Putamen (tissue), 1 donor: Measurements from ENCODE around the gene LRRTM2.
"Not testable (repeated sequence)": the region's sequence is repeated elsewhere in the genome, so short reads cannot be mapped to it uniquely, and the experiment has no call there.

ENCODE experiments used
- DNase-seq: peaks from one replicate; pipeline ENCODE4 v3.0.0-alpha.2; 2016; ENCODE audit warnings: low spot score

Gene LRRTM2, protein sequence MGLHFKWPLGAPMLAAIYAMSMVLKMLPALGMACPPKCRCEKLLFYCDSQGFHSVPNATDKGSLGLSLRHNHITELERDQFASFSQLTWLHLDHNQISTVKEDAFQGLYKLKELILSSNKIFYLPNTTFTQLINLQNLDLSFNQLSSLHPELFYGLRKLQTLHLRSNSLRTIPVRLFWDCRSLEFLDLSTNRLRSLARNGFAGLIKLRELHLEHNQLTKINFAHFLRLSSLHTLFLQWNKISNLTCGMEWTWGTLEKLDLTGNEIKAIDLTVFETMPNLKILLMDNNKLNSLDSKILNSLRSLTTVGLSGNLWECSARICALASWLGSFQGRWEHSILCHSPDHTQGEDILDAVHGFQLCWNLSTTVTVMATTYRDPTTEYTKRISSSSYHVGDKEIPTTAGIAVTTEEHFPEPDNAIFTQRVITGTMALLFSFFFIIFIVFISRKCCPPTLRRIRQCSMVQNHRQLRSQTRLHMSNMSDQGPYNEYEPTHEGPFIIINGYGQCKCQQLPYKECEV

GRCh38 chr5:138874771-138875551 lies at the start of gene LRRTM2:
TSS of gene LRRTM2 (minus strand) at chr5:138875335. CDS start at chr5:138874911, 424 bp downstream.
- DNase-seq: peak; percentile 87

GRCh38 chr5:138922494-138922893 lies 47.4 kb upstream of the LRRTM2 start:
- no peak for DNase-seq

DNA sequence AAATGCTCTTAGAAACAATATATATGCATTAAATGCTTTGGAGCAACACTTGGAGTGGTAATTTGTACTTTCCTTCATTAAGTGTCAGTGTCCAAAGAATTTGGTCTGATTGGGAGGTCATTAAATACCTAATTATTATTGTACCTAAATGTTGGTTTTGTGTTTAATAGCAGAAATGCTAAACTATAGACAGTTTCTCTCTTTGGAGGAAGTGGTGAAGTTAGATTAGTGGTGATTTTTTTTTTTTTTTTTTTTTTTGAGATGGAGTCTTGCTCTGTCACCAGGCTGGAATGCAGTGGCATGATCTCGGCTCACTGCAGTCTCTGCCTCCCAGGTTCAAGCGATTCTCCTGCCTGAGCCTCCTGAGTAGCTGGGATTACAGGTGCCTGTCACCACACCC lies 46.2 kb upstream of the LRRTM2 start:
- DNase-seq: not testable (repeated sequence)

- DNase-seq: no peak
These were observed 45.0 kb upstream of the LRRTM2 start for GRCh38 chr5:138920181-138920580.

- DNase-seq: no peak
These were observed 43.6 kb upstream of the LRRTM2 start for GRCh38 chr5:138918686-138919085.

GRCh38 chr5:138914338-138914737 lies 39.2 kb upstream of the LRRTM2 start:
- DNase-seq: no peak

GRCh38 chr5:138913773-138914172 lies 38.6 kb upstream of the LRRTM2 start:
- no peak for DNase-seq

- no peak for DNase-seq
These were observed 37.0 kb upstream of the LRRTM2 start for GRCh38 chr5:138912093-138912492.

GRCh38 chr5:138911441-138911840 lies 36.3 kb upstream of the LRRTM2 start:
- DNase-seq: no peak

DNA sequence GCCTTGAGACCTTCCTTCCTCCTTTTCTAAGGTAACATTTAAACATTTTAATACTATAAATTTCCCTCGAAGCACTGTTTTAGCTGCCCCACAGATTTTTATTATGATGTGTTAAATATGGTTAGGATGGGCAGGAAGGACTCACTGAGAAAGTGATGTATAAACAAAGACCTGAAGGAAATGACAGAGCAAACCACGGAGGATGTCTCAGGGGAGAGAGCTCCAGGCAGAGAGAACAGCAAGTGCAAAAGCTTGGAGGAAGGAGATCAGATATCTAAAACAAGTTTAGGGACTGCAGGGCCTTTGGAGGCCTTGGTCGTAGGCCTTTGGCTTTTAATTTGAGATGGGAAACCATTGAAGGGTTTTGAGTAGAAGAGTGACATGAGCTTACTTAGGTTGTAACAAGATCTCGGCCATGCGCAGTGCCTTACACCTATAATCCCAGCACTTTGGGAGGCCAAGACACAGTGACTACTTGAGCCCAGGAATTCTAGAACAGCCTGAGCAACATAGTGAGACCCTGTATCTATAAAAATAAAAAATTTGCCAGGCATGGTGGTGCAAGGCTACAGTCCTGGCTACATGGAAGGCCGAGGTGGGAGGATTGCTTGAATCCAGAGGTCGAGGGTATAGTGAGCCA lies 35.5 kb upstream of the LRRTM2 start:
- DNase-seq: no peak

- no peak for DNase-seq
These were observed 34.6 kb upstream of the LRRTM2 start for GRCh38 chr5:138909734-138910133.

DNA sequence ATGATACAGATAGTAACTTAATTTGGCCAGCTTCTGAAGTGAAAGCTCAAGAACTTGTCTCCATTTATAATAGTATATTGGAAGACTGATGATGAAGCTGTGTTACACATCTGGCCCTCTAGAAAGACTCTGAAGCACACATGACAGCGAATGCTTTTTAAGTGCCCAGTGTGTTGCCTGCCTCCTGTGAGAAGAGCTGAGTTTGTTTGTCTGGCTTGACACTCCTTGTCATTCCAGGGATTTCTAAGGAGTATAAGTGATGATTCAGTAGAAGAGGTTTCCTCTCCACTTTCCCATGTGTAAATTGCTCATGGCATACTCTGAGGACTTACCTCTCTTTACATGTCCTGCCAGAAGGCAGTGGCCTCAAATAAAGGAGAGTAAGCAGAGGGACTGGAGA lies 30.4 kb upstream of the LRRTM2 start:
- no peak for DNase-seq

- DNase-seq: no peak
These were observed 28.1 kb upstream of the LRRTM2 start for GRCh38 chr5:138903130-138903775.

- DNase-seq: peak; percentile 22
These were observed 26.6 kb upstream of the LRRTM2 start for GRCh38 chr5:138901716-138902115.

DNA sequence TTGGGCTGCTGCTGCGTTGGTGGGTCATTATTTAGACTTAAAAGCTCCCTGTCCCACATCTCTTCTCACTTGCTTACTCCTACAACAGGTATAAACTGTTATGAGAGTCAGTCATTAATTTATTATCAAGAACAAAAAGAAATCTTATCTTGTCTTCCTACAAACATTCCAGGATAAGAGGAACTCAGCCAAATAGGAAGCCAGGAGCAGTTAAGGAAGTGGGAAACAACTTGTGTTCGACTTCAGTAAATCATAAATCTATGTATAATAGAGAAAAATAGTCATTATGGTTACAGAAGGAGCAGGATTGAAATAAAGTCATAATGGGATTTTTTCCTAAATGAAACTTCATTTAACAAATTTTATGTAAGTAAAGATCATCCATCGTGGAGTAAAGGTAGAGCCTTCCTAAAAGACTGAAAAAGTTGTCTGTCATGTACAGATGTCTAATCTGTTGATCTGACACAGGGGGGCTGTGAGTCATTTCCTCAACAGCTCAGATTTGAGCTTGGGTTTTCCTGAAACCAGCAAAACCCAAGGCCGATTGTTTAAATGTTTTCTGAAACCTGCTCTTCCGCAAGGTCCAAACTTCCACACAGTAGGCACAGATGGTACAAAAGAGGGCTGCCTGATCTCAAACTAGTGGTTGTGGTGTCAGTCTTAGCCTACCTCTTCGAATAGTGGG lies 25.3 kb upstream of the LRRTM2 start:
- no peak for DNase-seq

GRCh38 chr5:138898742-138899141 lies 23.6 kb upstream of the LRRTM2 start:
- DNase-seq: no peak

DNA sequence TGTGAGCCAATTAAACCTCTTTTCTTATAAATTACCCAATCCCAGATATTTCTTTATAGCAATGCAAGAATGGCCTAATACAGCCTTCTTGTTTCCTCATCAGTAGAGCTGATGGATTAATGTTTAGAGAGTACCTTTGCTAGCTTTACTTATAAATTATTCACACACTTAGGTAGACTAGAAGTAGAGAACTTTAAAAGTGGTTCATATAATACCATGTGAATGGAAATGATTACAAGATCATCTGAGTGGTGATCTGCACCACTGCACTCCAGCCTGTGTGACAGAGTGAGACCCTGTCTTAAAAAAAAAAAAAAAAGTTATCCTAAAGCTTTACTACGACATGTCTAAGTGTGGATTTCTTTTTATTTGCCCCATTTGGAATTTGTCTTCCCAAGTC lies 23.2 kb upstream of the LRRTM2 start:
- DNase-seq: no peak

DNA sequence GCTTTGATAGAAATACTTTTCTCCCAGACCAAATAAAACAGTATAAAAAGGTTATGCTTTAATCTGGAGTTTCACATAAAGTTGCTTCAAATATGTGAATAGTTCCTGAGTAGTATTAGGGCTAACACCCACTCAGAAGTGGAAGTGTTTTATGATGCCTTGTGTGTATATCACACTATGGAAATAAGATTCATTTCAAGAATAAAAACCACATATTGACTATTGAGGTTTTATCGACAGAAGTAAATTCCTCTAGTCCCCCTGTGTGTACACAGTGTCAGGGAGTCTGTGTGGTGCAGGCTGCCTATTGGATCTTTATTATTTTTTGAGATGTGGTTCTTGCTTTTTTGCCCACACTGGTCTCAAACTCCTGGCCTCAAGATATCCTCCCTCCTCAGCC lies 20.8 kb upstream of the LRRTM2 start:
- no peak for DNase-seq

DNA sequence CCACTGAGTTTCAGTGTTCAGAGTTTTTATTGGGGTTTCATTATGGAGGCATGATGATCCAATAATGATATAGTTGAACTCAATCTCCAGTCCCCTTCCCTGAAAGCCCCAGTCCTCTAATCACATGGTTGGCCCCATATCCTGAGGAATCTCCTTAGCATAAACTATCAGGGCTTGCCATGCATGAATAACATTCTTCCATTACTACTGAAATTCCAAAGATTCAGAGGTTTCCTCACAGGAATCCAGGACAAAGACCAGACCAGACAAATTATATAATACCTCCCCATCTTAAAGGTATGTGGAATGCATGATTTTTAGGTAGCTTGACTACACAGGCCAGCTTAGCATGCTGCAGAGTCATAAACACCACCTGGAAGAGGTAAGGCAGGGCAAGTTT lies 15.5 kb upstream of the LRRTM2 start:
- DNase-seq: no peak

GRCh38 chr5:138889994-138890393 lies 14.9 kb upstream of the LRRTM2 start:
- no peak for DNase-seq

DNA sequence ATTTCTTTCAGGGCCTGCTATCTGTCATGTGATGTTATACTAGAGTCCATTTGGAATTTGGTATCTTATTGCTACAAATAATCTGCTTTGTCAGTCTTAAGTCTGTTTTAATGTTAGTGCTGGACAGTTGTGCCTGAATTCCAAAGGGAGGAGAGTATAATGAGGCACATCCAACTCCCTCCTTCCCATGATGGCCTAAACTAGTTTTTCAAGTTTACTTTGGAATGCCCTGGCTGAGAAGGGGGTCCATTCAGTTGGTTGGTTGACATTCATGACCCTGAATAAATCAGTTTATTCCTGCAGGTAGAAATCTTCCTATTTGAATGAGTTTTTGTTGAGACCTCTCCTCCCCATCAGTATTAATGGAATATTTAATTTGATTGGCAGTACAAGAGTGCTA lies 9.4 kb upstream of the LRRTM2 start:
- DNase-seq: no peak
